ENCODE results near the gene TMEM232.

TMEM232 gene

DNA sequence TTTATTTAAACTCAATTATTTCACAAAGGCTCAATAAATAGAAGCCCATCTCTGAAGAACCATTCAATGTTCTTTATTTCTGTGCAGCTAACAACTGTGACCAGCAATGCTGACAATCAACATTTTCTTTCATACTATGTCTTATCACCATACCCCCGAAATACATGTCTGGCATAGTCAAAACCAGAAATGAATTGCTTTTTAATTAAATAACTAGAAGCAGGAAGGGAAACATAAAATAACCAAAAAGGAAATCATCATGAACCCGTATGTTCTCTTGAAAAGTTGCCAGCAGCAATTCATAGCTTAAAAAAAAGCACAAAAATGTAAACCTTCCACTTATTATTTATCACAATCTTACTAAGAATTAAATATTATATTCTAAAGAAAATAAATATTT, 212.4 kb downstream of the TMEM232 start:
- no peaks in the 10 kb centered on the region for H3K9me3 ChIP-seq
- H3K4me3 ChIP-seq (ENCODE audit: low read depth, low read length): no peak overlapping the region
- peaks cover 33% of the 10 kb centered on the region for H3K4me1 ChIP-seq
- no peaks in the 10 kb centered on the region for H3K27me3 ChIP-seq
- TF ChIP-seq CTCF (IDR thresholded peaks at IDR 0.05; ENCODE audit: low read depth, low read length): no peak
- no peak for DNase-seq
- H3K36me3 ChIP-seq: no peaks in the 10 kb centered on the region

DNA sequence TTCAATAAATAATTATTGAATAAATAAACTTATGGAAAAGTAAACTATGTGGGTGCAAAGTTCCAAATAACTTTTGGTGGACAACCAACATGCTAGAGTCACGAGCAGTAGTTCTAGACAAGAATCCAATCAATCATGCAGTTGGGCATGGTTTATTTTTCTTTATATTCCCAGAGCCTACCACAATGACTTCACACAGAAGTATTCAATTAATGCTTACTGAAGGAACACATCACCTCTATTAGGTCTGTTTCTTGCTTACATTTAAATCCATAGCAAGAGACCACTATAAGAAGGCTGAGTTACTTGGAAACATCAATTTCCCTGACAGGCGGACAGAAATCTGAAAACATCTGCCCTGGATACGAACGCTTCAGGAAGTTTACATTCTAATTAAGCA, 214.2 kb downstream of the TMEM232 start:
- no peaks in the 10 kb centered on the region for H3K36me3 ChIP-seq
- TF ChIP-seq CTCF (IDR thresholded peaks at IDR 0.05; ENCODE audit: low read depth, low read length): no peak
- no peak overlapping the region for H3K4me3 ChIP-seq (ENCODE audit: low read depth, low read length)
- H3K4me1 ChIP-seq: peaks cover 31% of the 10 kb centered on the region
- H3K27me3 ChIP-seq: no peaks in the 10 kb centered on the region
- H3K9me3 ChIP-seq: no peaks in the 10 kb centered on the region
- DNase-seq: no peak

DNA sequence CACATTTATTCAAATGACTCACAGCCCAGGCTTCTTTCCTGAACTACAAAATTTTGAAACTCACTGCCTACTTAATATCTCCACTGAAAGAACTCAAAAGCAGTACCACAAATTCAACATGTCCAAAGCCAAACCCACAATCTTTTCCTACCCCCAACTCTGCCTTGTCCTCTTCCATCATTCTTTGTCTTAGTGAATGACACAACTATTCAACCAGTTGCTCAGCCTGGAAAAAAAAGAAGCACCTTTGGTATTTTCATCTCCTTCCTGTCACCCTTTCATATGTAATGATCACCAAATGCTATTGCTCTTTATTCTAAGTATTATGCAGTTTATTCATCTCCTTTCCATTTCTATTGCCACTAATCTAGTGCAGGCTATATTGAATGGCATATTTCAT, 216.3 kb downstream of the TMEM232 start:
- no peaks in the 10 kb centered on the region for H3K27me3 ChIP-seq
- H3K9me3 ChIP-seq: no peaks in the 10 kb centered on the region
- no peaks in the 10 kb centered on the region for H3K36me3 ChIP-seq
- no peak for DNase-seq
- peaks cover 25% of the 10 kb centered on the region for H3K4me1 ChIP-seq
- no peak for TF ChIP-seq CTCF (IDR thresholded peaks at IDR 0.05; ENCODE audit: low read depth, low read length)
- no peak overlapping the region for H3K4me3 ChIP-seq (ENCODE audit: low read depth, low read length)

- DNase-seq: no peak
- TF ChIP-seq CTCF (IDR thresholded peaks at IDR 0.05; ENCODE audit: low read depth, low read length): no peak
- Histone ChIP-seq H3K27me3 (no peaks in the 10 kb centered on the region), H3K4me1 (peaks cover 11% of the 10 kb centered on the region), H3K4me3 (ENCODE audit: low read depth, low read length) (no peak overlapping the region), H3K36me3 (no peaks in the 10 kb centered on the region), H3K9me3 (no peaks in the 10 kb centered on the region)
Measured at GRCh38 chr5:110507972-110508371, 218.5 kb downstream of the TMEM232 start.

DNA sequence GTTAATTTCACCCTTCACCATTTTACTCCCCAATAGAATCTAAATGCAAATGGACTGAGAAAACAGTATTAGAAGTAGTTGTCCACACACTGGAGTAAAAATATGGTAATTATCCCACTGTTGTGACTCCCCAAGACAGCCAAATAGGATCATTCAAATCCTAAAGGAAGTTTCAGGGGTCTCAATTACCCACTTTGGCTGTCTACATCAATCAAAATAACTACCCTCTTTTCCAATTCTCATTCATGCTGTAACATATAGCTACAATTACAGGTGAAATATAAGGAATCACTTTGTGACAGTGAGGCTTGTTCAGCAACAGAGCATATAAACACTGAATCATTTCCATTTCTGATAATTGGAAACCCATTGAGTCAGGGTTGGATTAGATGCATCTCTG, 220.1 kb downstream of the TMEM232 start:
- DNase-seq: no peak
- no peaks in the 10 kb centered on the region for H3K9me3 ChIP-seq
- no peaks in the 10 kb centered on the region for H3K36me3 ChIP-seq

DNA sequence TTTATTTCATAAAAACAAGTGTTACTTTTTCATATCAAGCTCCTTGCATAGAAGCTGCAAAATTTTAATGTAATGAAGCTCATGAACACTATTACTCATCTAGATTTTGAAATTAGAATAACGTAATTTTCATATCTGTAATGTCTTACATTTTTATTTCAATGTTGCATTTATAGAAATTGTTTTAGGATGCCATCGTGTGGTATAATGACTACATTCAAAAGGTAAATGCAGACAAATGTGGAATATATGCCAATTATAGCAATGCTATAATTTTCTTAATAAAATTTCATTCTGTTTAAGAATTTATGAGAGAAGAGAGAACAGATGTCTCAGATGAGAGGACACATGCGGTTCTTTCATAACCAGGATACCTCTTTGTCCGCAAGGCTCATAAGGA, 230.2 kb downstream of the TMEM232 start:
- no peak for DNase-seq
- Histone ChIP-seq H3K4me1 (peaks cover 1% of the 10 kb centered on the region), H3K36me3 (no peaks in the 10 kb centered on the region), H3K9me3 (no peaks in the 10 kb centered on the region; the same call in 1 of the 2 replicates), H3K4me3 (ENCODE audit: low read depth, low read length) (no peak overlapping the region), H3K27me3 (no peaks in the 10 kb centered on the region)
- TF ChIP-seq CTCF (IDR thresholded peaks at IDR 0.05; ENCODE audit: low read depth, low read length): no peak

More for the DNA sequence above, 220.1 kb downstream of the TMEM232 start:
- Histone ChIP-seq H3K4me3 (ENCODE audit: low read depth, low read length) (no peak overlapping the region), H3K4me1 (peaks cover 8% of the 10 kb centered on the region; the same call in 1 of the 2 replicates), H3K27me3 (no peaks in the 10 kb centered on the region)
- no peak for TF ChIP-seq CTCF (IDR thresholded peaks at IDR 0.05; ENCODE audit: low read depth, low read length)

Data from BE2C (cell line).